Stimulated activated CD4-positive, alpha-beta T cell treated with anti-CD3 and anti-CD28 coated beads, Interleukin-12 subunit alpha, Interleukin-12 subunit beta, amount 100 ng/mL, for 24 hours (primary cell): ENCODE results near the gene CAPZB.
A peak's percentile ranks its signal among the peaks of the same experiment; 100 is the strongest.

ENCODE experiments used
- DNase-seq, 2 experiments: peaks; one replicate each; pipeline ENCODE4 v3.0.0-alpha.2; 2020; ENCODE audit warnings: low read depth in 2 of 2

The CAPZB gene

GRCh38 chr1:19385869-19386591, 99.3 kb downstream of the CAPZB start:
- DNase-seq: no peak

GRCh38 chr1:19385221-19385620, 100.1 kb downstream of the CAPZB start:
- no peak for DNase-seq

GRCh38 chr1:19384772-19385187, 100.6 kb downstream of the CAPZB start:
- no peak for DNase-seq

- DNase-seq: no peak
Observed at GRCh38 chr1:19384113-19384512, 101.2 kb downstream of the CAPZB start.

GRCh38 chr1:19382222-19382621, 103.1 kb downstream of the CAPZB start:
- no peak for DNase-seq

GRCh38 chr1:19381261-19381660, 104.1 kb downstream of the CAPZB start:
- DNase-seq: no peak

- peak in 1 of 2 experiments; percentile 14 for DNase-seq
Observed at GRCh38 chr1:19377812-19378718, 107.3 kb downstream of the CAPZB start.

- DNase-seq: no peak
Observed at GRCh38 chr1:19376428-19377372, 108.6 kb downstream of the CAPZB start.

GRCh38 chr1:19375631-19376400, 109.5 kb downstream of the CAPZB start:
- no peak for DNase-seq

- DNase-seq: no peak
Observed at GRCh38 chr1:19374926-19375325, 110.4 kb downstream of the CAPZB start.

GRCh38 chr1:19374083-19374801, 111.1 kb downstream of the CAPZB start:
- DNase-seq: no peak

GRCh38 chr1:19373211-19374082, 111.9 kb downstream of the CAPZB start:
- no peak for DNase-seq

GRCh38 chr1:19372602-19373001, 112.7 kb downstream of the CAPZB start:
- DNase-seq: no peak

- no peak for DNase-seq
Observed at GRCh38 chr1:19372136-19372514, 113.2 kb downstream of the CAPZB start.

GRCh38 chr1:19371226-19372135, 113.9 kb downstream of the CAPZB start:
- DNase-seq: no peak

GRCh38 chr1:19370453-19371170, 114.7 kb downstream of the CAPZB start:
- no peak for DNase-seq

GRCh38 chr1:19369396-19370090, 115.8 kb downstream of the CAPZB start:
- DNase-seq: no peak
